ENCODE measurements around the gene FBXL13. TPM values are rescaled to one million over a fixed set of nuclear protein-coding genes. Genes with fewer than 3 reads are reported as not detected.
"Not testable (repeated sequence)": the region's sequence is repeated elsewhere in the genome, so short reads cannot be mapped to it uniquely, and the experiment has no call there.

Gene FBXL13
- total RNA-seq, 3 donors from 2014 or later (not counting 1 experiment from before 2014, with no cell fraction given), result 0.70 to 0.89 (median 0.85) TPM

DNA sequence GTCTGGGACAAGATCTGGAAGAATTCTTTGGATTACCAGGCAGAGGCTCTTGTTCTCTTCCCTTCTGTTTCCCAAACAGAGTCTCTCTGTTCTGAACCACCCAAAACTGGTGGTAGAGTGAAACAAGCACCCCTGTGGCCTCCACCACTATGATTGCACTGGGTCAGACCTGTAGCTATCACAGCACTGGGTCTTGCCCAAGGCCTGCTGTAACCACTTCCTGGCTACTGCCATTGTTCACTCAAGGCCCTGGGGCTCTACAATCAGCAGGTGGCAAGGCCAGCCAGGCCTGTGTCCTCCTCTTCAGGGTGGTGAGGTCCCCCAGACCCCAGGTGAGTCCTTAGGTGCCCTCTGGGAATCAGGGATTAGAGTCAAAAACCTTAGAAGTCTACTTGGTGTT, 165.9 kb downstream of the FBXL13 start:
- Histone ChIP-seq H3K27me3 (ENCODE audit: control insufficient read depth, insufficient read depth, low read length) (no peaks in the 10 kb centered on the region), H3K9me3 (ENCODE audit: control insufficient read depth, insufficient read depth, low read length) (no peaks in the 10 kb centered on the region), H3K36me3 (ENCODE audit: control insufficient read depth, insufficient read depth, low read length) (no peaks in the 10 kb centered on the region), H3K4me3 (ENCODE audit: low read length) (no peak overlapping the region), H3K27ac (ENCODE audit: low read length) (no peak overlapping the region), H3K4me1 (ENCODE audit: control insufficient read depth, insufficient read depth, low read length) (no peaks in the 10 kb centered on the region)
- Mint-ChIP-seq H3K27ac (no peak overlapping the region), H3K27me3 (ENCODE audit: low read depth in 2 of 2) (peaks cover 0 to 60% of the 10 kb centered on the region in 2 donors), H3K4me1 (no peaks in the 10 kb centered on the region), H3K4me3 (no peak overlapping the region), H3K36me3 (no peaks in the 10 kb centered on the region), H3K9me3 (peaks cover 3 to 4% of the 10 kb centered on the region in 2 donors)
- TF ChIP-seq CTCF (IDR thresholded peaks at IDR 0.05), result no peak
- DNase-seq, result no peak
- ATAC-seq, result no peak
- intact Hi-C loops (cut with micrococcal nuclease), result no loop called here

DNA sequence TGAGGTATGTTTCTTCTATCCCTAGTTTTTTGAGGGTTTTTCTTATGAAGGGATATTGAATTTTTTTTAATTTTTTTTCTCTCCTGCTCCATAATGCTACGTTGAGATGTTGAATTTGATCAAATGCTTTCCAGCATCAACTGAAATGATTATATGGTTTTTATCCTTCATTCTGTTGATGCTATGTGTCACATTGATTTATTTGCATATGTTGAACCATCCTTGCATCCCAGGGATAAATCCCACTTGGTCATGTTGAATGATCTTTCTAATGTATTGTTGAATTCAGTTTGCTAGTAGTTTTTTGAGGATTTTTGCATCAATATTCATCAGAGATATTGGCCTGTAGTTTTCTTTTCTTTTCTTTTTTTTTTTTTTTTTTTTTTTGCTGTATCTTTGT, 171.0 kb downstream of the FBXL13 start:
- H3K27ac Mint-ChIP-seq; H3K36me3 Mint-ChIP-seq; H3K27me3 ChIP-seq (ENCODE audit: control insufficient read depth, insufficient read depth, low read length); H3K27ac ChIP-seq (ENCODE audit: low read length); H3K4me1 ChIP-seq (ENCODE audit: control insufficient read depth, insufficient read depth, low read length); H3K36me3 ChIP-seq (ENCODE audit: control insufficient read depth, insufficient read depth, low read length); H3K4me3 Mint-ChIP-seq; DNase-seq; H3K9me3 Mint-ChIP-seq; ATAC-seq; intact Hi-C loops (cut with micrococcal nuclease); H3K4me3 ChIP-seq (ENCODE audit: low read length); H3K4me1 Mint-ChIP-seq; H3K9me3 ChIP-seq (ENCODE audit: control insufficient read depth, insufficient read depth, low read length): not testable (repeated sequence)
- WGBS (ENCODE audit: insufficient coverage), result no CpG with 5 or more reads among the region's 1 CpG
- H3K27me3 Mint-ChIP-seq (ENCODE audit: low read depth in 2 of 2), result peaks cover 0 to 23% of the 10 kb centered on the region in 2 donors

DNA sequence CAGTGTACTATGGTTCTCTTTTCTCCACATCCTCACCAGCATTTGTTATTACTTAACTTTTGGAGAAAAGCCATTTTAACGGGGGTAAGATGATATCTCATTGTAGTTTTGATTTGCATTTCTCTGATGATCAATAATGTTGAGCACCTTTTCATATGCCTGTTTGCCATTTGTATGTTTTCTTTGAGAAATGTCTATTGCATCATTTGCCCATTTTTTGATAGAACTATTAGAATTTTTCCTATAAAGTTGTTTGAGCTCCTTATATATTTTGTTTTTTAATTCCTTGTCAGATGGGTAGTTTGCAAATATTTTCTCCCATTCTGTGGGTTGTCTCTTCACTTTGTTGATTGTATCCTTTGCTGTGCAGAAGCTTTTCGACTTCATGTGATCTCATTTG, 172.5 kb downstream of the FBXL13 start:
- 78% methylated on average over 2 of the region's 2 CpGs for WGBS (ENCODE audit: insufficient coverage)

DNA sequence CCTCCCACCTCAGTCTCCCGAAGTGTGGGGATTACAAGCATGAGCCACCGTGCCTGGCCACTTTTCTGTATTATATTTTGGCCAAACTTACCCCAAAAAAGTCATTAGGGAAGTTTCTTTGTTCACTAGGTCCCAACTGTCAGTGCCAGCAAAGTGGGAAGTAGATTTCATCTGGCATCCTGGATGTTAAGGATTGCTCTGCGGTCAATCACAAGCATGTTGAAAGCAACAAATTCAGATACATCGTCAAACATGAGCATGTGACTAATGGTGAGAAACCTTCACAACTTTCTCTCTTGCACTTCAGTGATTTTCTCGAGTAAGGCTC, 176.1 kb downstream of the FBXL13 start:
- Mint-ChIP-seq H3K27me3 (ENCODE audit: low read depth in 2 of 2) (peaks cover 0 to 2% of the 10 kb centered on the region in 2 donors), H3K27ac (no peak overlapping the region), H3K4me3 (no peak overlapping the region), H3K36me3 (no peaks in the 10 kb centered on the region), H3K9me3 (no peaks in the 10 kb centered on the region), H3K4me1 (no peaks in the 10 kb centered on the region)
- Histone ChIP-seq H3K27ac (ENCODE audit: low read length) (no peak overlapping the region), H3K9me3 (ENCODE audit: control insufficient read depth, insufficient read depth, low read length) (no peaks in the 10 kb centered on the region), H3K4me1 (ENCODE audit: control insufficient read depth, insufficient read depth, low read length) (no peaks in the 10 kb centered on the region), H3K4me3 (ENCODE audit: low read length) (no peak overlapping the region), H3K36me3 (ENCODE audit: control insufficient read depth, insufficient read depth, low read length) (no peaks in the 10 kb centered on the region), H3K27me3 (ENCODE audit: control insufficient read depth, insufficient read depth, low read length) (no peaks in the 10 kb centered on the region)
- ATAC-seq, result no peak
- TF ChIP-seq CTCF (IDR thresholded peaks at IDR 0.05), result no peak
- DNase-seq, result no peak
- intact Hi-C loops (cut with micrococcal nuclease), result no loop called here
- WGBS (ENCODE audit: insufficient coverage), result 81% methylated on average over 4 of the region's 5 CpGs

More for the DNA sequence above, 172.5 kb downstream of the FBXL13 start:
- H3K27me3 Mint-ChIP-seq (ENCODE audit: low read depth in 2 of 2), result peaks cover 0 to 23% of the 10 kb centered on the region in 2 donors
- H3K27ac ChIP-seq (ENCODE audit: low read length); H3K36me3 Mint-ChIP-seq; H3K4me1 Mint-ChIP-seq; H3K9me3 Mint-ChIP-seq; H3K27ac Mint-ChIP-seq; H3K9me3 ChIP-seq (ENCODE audit: control insufficient read depth, insufficient read depth, low read length); intact Hi-C loops (cut with micrococcal nuclease); H3K4me3 ChIP-seq (ENCODE audit: low read length); H3K4me3 Mint-ChIP-seq; H3K27me3 ChIP-seq (ENCODE audit: control insufficient read depth, insufficient read depth, low read length); H3K36me3 ChIP-seq (ENCODE audit: control insufficient read depth, insufficient read depth, low read length); ATAC-seq; DNase-seq; H3K4me1 ChIP-seq (ENCODE audit: control insufficient read depth, insufficient read depth, low read length): not testable (repeated sequence)
